ENCODE results near the gene SEBOX. TPM values are rescaled to one million over a fixed set of nuclear protein-coding genes. Genes with fewer than 3 reads are reported as not detected.

The SEBOX gene
- total and polyA plus RNA-seq, 2 of the 8 experiments (the other 6 are each of a cell fraction or from before 2014, with no cell fraction given): not detected

GRCh38 chr17:28333083-28333746 lies 31.8 kb downstream of the SEBOX start:
- H3K9ac ChIP-seq (replicated peaks in 1 of 4; ENCODE audit: extremely low read depth in 1 of 4, low read depth in 3 of 4, low read length in 3 of 4): no peak overlapping the region
- no peak overlapping the region for H3K18ac ChIP-seq (ENCODE audit: extremely low read depth, low read length)
- H2BK15ac ChIP-seq (ENCODE audit: low read length): no peak overlapping the region
- H3K23me2 ChIP-seq (ENCODE audit: low read depth, low read length): peaks cover 10% of the 10 kb centered on the region; the same call in 1 of the 2 replicates
- peaks cover 0 to 13% of the 10 kb centered on the region in 2 experiments; a peak in 2 of 4 replicates for H3K79me2 ChIP-seq (ENCODE audit: control insufficient read depth in 1 of 2, insufficient read depth in 2 of 2, low read length in 2 of 2)
- no peak overlapping the region for H3K14ac ChIP-seq (ENCODE audit: insufficient read length)
- no peak overlapping the region for H2BK5ac ChIP-seq (ENCODE audit: low read depth, low read length)
- no peak overlapping the region for H2BK12ac ChIP-seq (ENCODE audit: low read depth, low read length)
- CTCF ChIA-PET (ENCODE audit: partially characterized antibody): interaction anchor here (0.6 to 1.0 kb wide), 3 partner anchors 12 to 1203 kb away, joined by 3 to 4 read pairs (median 3); no protein-coding TSS in a partner anchor
- no peak for FAIRE-seq
- no peak overlapping the region for H3K56ac ChIP-seq (replicated peaks; ENCODE audit: insufficient read length, low read depth, low read length)
- POLR2A ChIA-PET (ENCODE audit: partially characterized antibody): interaction anchor here (0.6 to 1.3 kb wide), 2 partner anchors 14 to 452 kb away, joined by 3 to 12 read pairs; partner anchors contain the start of gene TMEM97
- peaks cover 2 to 13% (median 10%) of the 10 kb centered on the region in 4 experiments; a peak in 5 of 8 replicates for H3K36me3 ChIP-seq (ENCODE audit: control insufficient read depth in 2 of 4, insufficient read depth in 4 of 4, low read length in 3 of 4)
- H2AFZ ChIP-seq (ENCODE audit: low read length): no peak overlapping the region
- no peaks in the 10 kb centered on the region for H3K9me3 ChIP-seq (ENCODE audit: insufficient read depth in 2 of 2, low read depth in 1 of 2, low read length in 1 of 2)
- no peak overlapping the region for H2BK120ac ChIP-seq (replicated peaks; ENCODE audit: low read depth, low read length)
- H2BK20ac ChIP-seq (ENCODE audit: low read length): no peak overlapping the region
- DNase-seq (ENCODE audit: low read depth in 1 of 2, low spot score in 2 of 2): no peak
- H3K4me1 ChIP-seq (replicated peaks in 1 of 4; ENCODE audit: control insufficient read depth in 3 of 4, insufficient read depth in 4 of 4, low read length in 3 of 4): peaks cover 0 to 10% (median 8%) of the 10 kb centered on the region in 4 experiments; a peak in 6 of 7 replicates
- no peak overlapping the region for H3K4ac ChIP-seq (replicated peaks; ENCODE audit: insufficient read length, low read depth, low read length)
- no peak overlapping the region for H4K8ac ChIP-seq (ENCODE audit: extremely low read depth, insufficient read depth, low read length)
- H3K23ac ChIP-seq (ENCODE audit: insufficient read length): no peak overlapping the region
- 87% methylated on average over 1 of the region's 1 CpG; no CpG with 5 or more reads in 1 of the 2 experiments for WGBS, 2 experiments (ENCODE audit: extremely low coverage in 1 of 2, insufficient coverage in 1 of 2, insufficient read length in 1 of 2, insufficient replicate concordance in 2 of 2, low coverage in 1 of 2, low lambda C conversion rate in 2 of 2, missing lambda C conversion rate in 1 of 2)
- H3K79me1 ChIP-seq (ENCODE audit: low read depth, low read length): peaks cover 11% of the 10 kb centered on the region
- H4K20me1 ChIP-seq (replicated peaks in 1 of 2; ENCODE audit: control insufficient read depth in 1 of 2, insufficient read depth in 2 of 2, low read length in 2 of 2): peaks cover 4 to 5% of the 10 kb centered on the region in 2 experiments
- no peak overlapping the region for H3K4me2 ChIP-seq (ENCODE audit: insufficient read depth in 1 of 2, low read depth in 2 of 2, low read length in 2 of 2)
- H3K4me3 ChIP-seq (ENCODE audit: extremely low read depth in 1 of 4, insufficient read depth in 2 of 4, low read depth in 3 of 4, low read length in 4 of 4): no peak overlapping the region
- no peak overlapping the region for H2AK5ac ChIP-seq (ENCODE audit: low read depth, low read length)
- no peak for TF ChIP-seq ZNF274 (IDR thresholded peaks at IDR 0.05; ENCODE audit: borderline replicate concordance, extremely low read depth, low read length)
- TF ChIP-seq EZH2 (IDR thresholded peaks at IDR 0.05; ENCODE audit: low read depth, low read length, severe bottlenecking): no peak
- no peak for TF ChIP-seq YY1 (IDR thresholded peaks at IDR 0.05; ENCODE audit: low read depth, low read length)
- TF ChIP-seq SP4 (IDR thresholded peaks at IDR 0.05; ENCODE audit: low read length): no peak
- TF ChIP-seq POLR2AphosphoS5 (IDR thresholded peaks at IDR 0.05; ENCODE audit: low read depth, low read length): no peak
- no peak for TF ChIP-seq SP2 (IDR thresholded peaks at IDR 0.05; ENCODE audit: low read length)
- H3K27ac ChIP-seq (ENCODE audit: low read depth, low read length): no peak overlapping the region
- H4K5ac ChIP-seq (ENCODE audit: insufficient read length, low read depth, low read length): no peak overlapping the region
- no peak overlapping the region for H4K91ac ChIP-seq (replicated peaks; ENCODE audit: insufficient read length, low read length)
- H3K27me3 ChIP-seq (replicated peaks in 1 of 4; ENCODE audit: control insufficient read depth in 3 of 4, extremely low read depth in 1 of 4, insufficient read depth in 3 of 4, low read length in 3 of 4): no peaks in the 10 kb centered on the region
